OCI-LY1 (cell line): Measurements from ENCODE around the gene GLIS1.

Experiments
- H2AFZ ChIP-seq: fragments of 200-600 bp; sonication (generic), shearing (Covaris generic); 2 replicates; pipeline ENCODE4 v1.6.0; 2014; ENCODE audit warnings: antibody characterized with exemption, mild to moderate bottlenecking, low read length
- H3F3A ChIP-seq: fragments of 200-600 bp; sonication (generic), shearing (Covaris generic); 2 replicates; pipeline ENCODE4 v1.6.0; 2014; ENCODE audit warnings: mild to moderate bottlenecking, antibody characterized with exemption, low read length, moderate library complexity; ENCODE audit not compliant: insufficient read depth
- H3K27ac ChIP-seq: fragments of 200-600 bp; sonication (generic); 2 replicates; pipeline ENCODE4 v1.5.1; 2014; ENCODE audit warnings: low read length, mixed run types, mild to moderate bottlenecking, low read depth; ENCODE audit not compliant: poor library complexity, severe bottlenecking
- H3K27me3 ChIP-seq: fragments of 200-600 bp; sonication (generic); 2 replicates; pipeline ENCODE4 v1.6.0; 2014; ENCODE audit warnings: antibody characterized with exemption, mild to moderate bottlenecking, low read length, moderate library complexity; ENCODE audit not compliant: insufficient read depth
- H3K36me3 ChIP-seq: fragments of 200-600 bp; sonication (generic); 2 replicates; pipeline ENCODE4 v1.6.1; 2014; ENCODE audit warnings: mild to moderate bottlenecking, antibody characterized with exemption, low read length, moderate library complexity, mixed read lengths; ENCODE audit not compliant: insufficient read depth
- H3K4me1 ChIP-seq: fragments of 200-600 bp; sonication (generic); 2 replicates; pipeline ENCODE4 v1.5.1; 2014; ENCODE audit warnings: mild to moderate bottlenecking, low read length, moderate library complexity; ENCODE audit not compliant: insufficient read depth, severe bottlenecking
- H3K4me2 ChIP-seq: fragments of 200-600 bp; sonication (generic), shearing (Covaris generic); 2 replicates; pipeline ENCODE4 v1.6.1; 2014; ENCODE audit warnings: low read length
- H3K4me3 ChIP-seq: fragments of 200-600 bp; sonication (generic); 2 replicates; pipeline ENCODE4 v1.5.1; 2014; ENCODE audit warnings: low read length, low read depth, mild to moderate bottlenecking, mixed read lengths; ENCODE audit not compliant: poor library complexity, severe bottlenecking
- H3K79me2 ChIP-seq: fragments of 200-600 bp; shearing (Covaris generic); 2 replicates; pipeline ENCODE4 v1.6.1; 2016; ENCODE audit warnings: mixed run types, low read length, mixed read lengths; ENCODE audit not compliant: insufficient read depth
- H3K9ac ChIP-seq: fragments of 200-600 bp; sonication (generic), shearing (Covaris generic); 2 replicates; pipeline ENCODE4 v1.6.1; 2014; ENCODE audit warnings: mild to moderate bottlenecking, low read length, mixed read lengths
- H3K9me2 ChIP-seq: fragments of 200-600 bp; sonication (generic), shearing (Covaris generic); 2 replicates; pipeline ENCODE4 v1.6.1; 2014; ENCODE audit warnings: low read depth, mild to moderate bottlenecking, low read length, mixed read lengths
- H3K9me3 ChIP-seq: fragments of 200-600 bp; shearing (Covaris generic); 2 replicates; pipeline ENCODE4 v1.6.1; 2014; ENCODE audit warnings: low read length, mixed read lengths
- H4K20me1 ChIP-seq: fragments of 200-600 bp; sonication (generic), shearing (Covaris generic); 2 replicates; pipeline ENCODE4 v1.6.0; 2016; ENCODE audit warnings: mild to moderate bottlenecking, low read length; ENCODE audit not compliant: insufficient read depth
- EZH2 ChIP-seq: fragments of 200-600 bp; sonication (generic), shearing (Covaris generic); IDR thresholded peaks from 2 replicates; pipeline ENCODE4 v1.8.0; 2017; ENCODE audit warnings: borderline replicate concordance, mixed run types, mild to moderate bottlenecking, antibody characterized with exemption, low read length, moderate library complexity, mixed read lengths
- TF ChIP-seq, protein P1 (sequence below): fragments of 200-600 bp; sonication (generic), shearing (Covaris generic); IDR thresholded peaks from 2 replicates; pipeline ENCODE4 v1.5.1; 2017; ENCODE audit warnings: mild to moderate bottlenecking, antibody characterized with exemption, low read length, moderate library complexity, mixed read lengths

The GLIS1 gene

GRCh38 chr1:53669621-53670191 lies 69.3 kb downstream of the GLIS1 start:
- Histone ChIP-seq H3K4me3 (no peak overlapping the region), H3K27ac (no peak overlapping the region), H3K9ac (no peak overlapping the region), H2AFZ (no peak overlapping the region), H3K9me2 (no peaks in the 10 kb centered on the region), H3K9me3 (no peaks in the 10 kb centered on the region), H3K4me1 (no peaks in the 10 kb centered on the region), H3F3A (no peaks in the 10 kb centered on the region), H3K36me3 (no peaks in the 10 kb centered on the region), H3K4me2 (no peak overlapping the region), H4K20me1 (no peaks in the 10 kb centered on the region), H3K27me3 (no peaks in the 10 kb centered on the region; the same call in 1 of the 2 replicates), H3K79me2 (no peaks in the 10 kb centered on the region)
- TF ChIP-seq, protein P1, sequence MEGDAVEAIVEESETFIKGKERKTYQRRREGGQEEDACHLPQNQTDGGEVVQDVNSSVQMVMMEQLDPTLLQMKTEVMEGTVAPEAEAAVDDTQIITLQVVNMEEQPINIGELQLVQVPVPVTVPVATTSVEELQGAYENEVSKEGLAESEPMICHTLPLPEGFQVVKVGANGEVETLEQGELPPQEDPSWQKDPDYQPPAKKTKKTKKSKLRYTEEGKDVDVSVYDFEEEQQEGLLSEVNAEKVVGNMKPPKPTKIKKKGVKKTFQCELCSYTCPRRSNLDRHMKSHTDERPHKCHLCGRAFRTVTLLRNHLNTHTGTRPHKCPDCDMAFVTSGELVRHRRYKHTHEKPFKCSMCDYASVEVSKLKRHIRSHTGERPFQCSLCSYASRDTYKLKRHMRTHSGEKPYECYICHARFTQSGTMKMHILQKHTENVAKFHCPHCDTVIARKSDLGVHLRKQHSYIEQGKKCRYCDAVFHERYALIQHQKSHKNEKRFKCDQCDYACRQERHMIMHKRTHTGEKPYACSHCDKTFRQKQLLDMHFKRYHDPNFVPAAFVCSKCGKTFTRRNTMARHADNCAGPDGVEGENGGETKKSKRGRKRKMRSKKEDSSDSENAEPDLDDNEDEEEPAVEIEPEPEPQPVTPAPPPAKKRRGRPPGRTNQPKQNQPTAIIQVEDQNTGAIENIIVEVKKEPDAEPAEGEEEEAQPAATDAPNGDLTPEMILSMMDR: no peak
- no peak for TF ChIP-seq EZH2

GRCh38 chr1:53666566-53666965 lies 72.4 kb downstream of the GLIS1 start:
- Histone ChIP-seq H3K36me3 (no peaks in the 10 kb centered on the region), H3K27ac (no peak overlapping the region), H4K20me1 (no peaks in the 10 kb centered on the region)

DNA sequence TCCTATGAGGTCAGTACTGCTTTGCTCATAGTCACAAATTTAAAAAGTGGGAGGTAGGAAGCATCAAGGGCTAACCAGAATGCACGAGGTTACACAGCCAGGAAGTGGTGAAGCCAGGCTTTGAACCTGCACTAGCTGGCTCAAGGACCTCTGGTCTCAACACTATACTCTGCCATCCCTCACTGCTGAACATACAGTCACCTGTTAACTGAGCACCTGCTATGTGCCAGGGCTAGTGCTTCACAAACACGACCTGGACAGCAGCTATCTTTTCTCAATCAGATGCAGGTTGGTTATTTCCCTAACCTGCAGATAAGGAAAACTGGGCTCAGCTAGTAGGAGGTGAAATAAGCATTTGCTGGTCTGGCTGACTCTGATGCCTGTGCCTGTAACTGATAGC lies 73.0 kb downstream of the GLIS1 start:
- Histone ChIP-seq H2AFZ (no peak overlapping the region), H3K4me3 (no peak overlapping the region), H3K36me3 (no peaks in the 10 kb centered on the region), H4K20me1 (no peaks in the 10 kb centered on the region), H3K4me2 (no peak overlapping the region), H3K27me3 (no peaks in the 10 kb centered on the region), H3K9ac (no peak overlapping the region), H3K9me3 (no peaks in the 10 kb centered on the region), H3F3A (no peaks in the 10 kb centered on the region), H3K79me2 (no peaks in the 10 kb centered on the region), H3K4me1 (no peaks in the 10 kb centered on the region), H3K9me2 (no peaks in the 10 kb centered on the region), H3K27ac (no peak overlapping the region)
- TF ChIP-seq, protein P1: no peak
- no peak for TF ChIP-seq EZH2

More at GRCh38 chr1:53666566-53666965, 72.4 kb downstream of the GLIS1 start:
- Histone ChIP-seq H3K4me1 (no peaks in the 10 kb centered on the region), H3K9ac (no peak overlapping the region), H3K27me3 (no peaks in the 10 kb centered on the region), H3F3A (no peaks in the 10 kb centered on the region), H3K79me2 (no peaks in the 10 kb centered on the region), H3K9me3 (no peaks in the 10 kb centered on the region), H3K4me2 (no peak overlapping the region), H2AFZ (no peak overlapping the region), H3K4me3 (no peak overlapping the region), H3K9me2 (no peaks in the 10 kb centered on the region)
- TF ChIP-seq EZH2: no peak
